GM18499 (cell line): ENCODE measurements around the gene HPS1.

ENCODE experiments used
- ATAC-seq: cut with Tn5 transposase; IDR thresholded peaks from one replicate; pipeline ENCODE4 v1.9.1; 2021; ENCODE audit warnings: moderate number of reproducible peaks; ENCODE audit not compliant: insufficient read depth, unreplicated experiment

Gene HPS1

DNA sequence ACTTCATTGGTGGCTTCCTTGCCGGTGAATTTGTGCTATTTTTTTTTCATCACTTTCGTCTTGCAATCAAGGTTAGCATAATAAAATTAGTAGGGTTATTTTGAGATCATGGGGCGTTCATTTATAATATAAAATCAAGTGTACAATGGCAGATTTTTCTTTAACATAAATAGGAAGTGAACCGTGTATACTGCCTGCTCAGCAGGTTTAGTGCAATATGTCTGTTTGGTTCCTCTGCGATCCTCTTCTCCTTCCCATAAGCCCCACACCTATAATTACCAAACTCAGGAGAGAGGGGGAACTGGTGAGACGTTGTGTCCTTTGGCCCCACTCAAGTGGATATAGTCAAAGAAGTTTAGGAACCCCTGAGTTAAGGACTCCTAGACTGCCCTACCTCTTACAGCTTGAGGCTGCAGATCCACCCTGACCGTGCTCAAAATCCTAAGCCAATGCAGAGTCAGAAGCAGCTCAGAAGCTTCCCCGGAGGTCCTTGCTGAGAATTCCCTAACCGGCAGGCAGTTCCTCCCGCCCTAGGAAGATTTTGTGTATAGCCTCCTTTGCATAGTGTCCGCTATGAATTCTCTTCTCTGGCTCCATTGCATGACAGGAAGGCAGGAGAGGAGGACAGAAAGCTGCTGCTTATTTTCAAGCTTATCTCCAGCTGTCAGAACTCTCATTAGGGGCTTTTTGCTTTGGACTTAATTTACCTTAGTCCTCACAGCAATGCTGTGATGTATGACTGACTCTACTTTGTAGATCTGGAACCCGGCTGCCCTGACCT lies 73.3 kb downstream of the HPS1 start:
- no peak for ATAC-seq

DNA sequence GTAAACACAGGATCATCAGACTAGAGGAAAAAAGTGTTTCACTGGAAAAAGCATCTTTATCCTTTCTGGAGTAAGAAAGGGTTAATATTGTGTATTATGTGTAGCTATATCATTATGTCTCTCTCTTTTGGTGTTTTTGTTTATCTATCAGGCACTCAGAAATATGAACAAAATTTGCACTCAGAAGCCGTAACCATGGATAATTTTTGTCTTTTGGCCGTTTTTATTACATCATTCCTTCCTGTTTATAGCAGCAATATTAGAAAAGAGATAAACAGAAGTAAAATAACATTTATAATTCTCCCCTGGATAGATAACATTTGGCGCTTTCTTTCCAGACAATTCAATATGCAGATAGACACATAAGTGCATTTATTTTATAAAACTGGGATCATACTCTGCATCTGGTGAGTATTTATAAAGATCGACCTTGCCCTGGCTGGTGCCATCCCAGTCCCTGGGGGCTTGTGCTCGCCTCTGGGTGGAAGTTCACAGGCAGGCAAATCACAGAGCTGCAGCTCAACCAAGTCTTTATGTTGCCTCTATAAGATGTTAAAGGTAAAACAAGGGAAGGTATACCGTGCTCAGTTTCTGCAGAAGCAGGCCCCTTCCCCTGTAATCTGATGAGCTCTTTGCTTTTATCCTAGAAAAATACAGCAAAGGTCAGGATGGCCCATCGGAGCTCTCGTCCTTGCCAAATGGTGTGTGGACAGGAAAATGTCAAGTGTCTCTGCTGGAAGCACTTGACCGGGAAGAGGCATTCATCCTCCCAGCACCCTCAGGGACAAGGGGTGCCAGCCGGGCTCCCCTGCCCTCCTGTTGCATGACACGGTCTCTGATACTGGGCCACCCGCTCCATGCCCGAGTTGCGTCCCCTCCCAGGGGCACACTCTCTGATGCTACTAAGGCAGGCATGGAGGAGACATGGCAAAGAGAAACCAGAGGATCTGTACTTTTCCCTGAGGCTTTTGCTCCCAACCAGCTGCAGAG lies 75.6 kb downstream of the HPS1 start:
- no peak for ATAC-seq

DNA sequence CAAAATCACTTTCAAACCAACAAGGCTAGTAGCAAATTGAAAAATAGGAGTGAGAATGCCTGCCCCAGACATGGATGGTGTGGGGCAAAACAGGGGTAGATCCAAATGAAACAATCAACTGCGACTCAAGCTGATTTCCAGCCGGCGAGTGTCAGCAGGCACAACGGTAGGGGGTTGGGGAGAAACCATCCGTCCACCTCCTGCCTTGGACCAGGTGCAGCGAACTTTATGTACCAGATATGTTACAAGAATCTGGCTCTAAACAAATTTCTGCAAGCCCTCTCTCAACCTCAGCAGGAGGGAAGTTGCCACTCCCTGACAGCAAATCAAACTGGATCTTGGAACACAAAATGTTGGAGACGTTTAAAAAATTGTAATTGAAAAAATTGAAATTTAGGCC lies 76.9 kb downstream of the HPS1 start:
- ATAC-seq: no peak

DNA sequence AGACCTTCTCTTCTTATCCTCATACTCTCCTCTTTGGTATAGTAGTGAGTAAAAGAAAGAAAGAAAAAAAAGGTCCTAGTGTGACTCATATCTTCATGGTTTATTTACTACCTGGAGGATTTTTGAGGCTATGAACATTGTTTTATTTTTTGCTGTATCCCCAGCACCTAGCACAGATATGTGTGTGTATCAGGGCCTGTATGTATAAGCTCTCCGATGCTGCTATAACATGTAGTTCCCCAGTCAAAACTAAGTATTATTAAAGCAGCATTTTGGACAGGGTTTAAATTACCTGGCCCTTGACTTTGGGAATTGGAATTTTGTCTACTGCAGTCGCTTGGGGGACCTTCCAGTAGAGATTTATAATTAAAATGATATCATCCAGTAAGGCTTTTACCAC lies 78.1 kb downstream of the HPS1 start:
- ATAC-seq: no peak

DNA sequence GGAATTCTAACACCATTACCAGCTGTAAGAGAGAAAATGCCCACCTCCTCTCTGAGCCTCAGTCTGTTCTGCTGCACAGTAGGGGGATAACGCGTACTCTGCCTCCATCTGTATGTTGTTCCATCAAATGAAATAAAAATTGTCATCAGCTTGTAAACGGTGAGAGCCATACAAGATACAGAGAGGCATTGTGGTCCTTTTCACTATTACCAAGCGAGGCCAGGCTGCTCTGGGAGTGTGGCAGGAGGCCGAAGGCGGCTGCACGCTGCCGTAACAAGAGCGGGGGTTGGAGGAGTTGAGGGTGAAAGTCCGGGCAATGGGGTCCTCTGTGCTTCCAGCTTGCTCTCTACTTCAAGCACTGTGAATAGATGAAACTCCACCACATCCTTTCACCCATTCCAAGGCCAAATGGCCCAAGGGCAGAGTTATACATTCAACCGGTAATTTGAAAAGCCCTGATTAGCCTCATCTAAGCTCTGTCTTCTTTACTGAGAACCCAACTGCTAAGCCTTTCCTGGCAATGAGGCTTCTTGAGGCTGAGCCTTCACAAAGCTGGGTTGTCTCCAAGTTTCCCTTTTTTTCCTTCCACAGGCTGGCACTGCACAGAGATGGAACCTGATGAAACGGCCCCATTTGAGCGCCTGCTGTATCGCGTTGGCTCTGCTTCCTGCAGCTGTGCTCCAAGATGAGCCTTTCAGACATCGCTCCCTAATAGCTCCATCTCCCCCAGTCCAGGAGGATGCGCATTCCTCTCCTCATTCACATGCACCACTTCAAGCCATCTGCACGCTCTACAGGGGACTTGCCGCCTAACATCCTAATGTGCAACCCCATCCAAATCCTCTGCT lies 78.9 kb downstream of the HPS1 start:
- no peak for ATAC-seq
